OCI-LY1 (cell line): ENCODE data around the gene PDIA2.

Source experiments
- H2AFZ ChIP-seq: fragments of 200-600 bp; sonication (generic), shearing (Covaris generic); 2 replicates; pipeline ENCODE4 v1.6.0; 2014; ENCODE audit warnings: antibody characterized with exemption, mild to moderate bottlenecking, low read length
- H3F3A ChIP-seq: fragments of 200-600 bp; sonication (generic), shearing (Covaris generic); 2 replicates; pipeline ENCODE4 v1.6.0; 2014; ENCODE audit warnings: mild to moderate bottlenecking, antibody characterized with exemption, low read length, moderate library complexity; ENCODE audit not compliant: insufficient read depth
- H3K27ac ChIP-seq: fragments of 200-600 bp; sonication (generic); 2 replicates; pipeline ENCODE4 v1.5.1; 2014; ENCODE audit warnings: low read length, mixed run types, mild to moderate bottlenecking, low read depth; ENCODE audit not compliant: poor library complexity, severe bottlenecking
- H3K27me3 ChIP-seq: fragments of 200-600 bp; sonication (generic); 2 replicates; pipeline ENCODE4 v1.6.0; 2014; ENCODE audit warnings: antibody characterized with exemption, mild to moderate bottlenecking, low read length, moderate library complexity; ENCODE audit not compliant: insufficient read depth
- H3K36me3 ChIP-seq: fragments of 200-600 bp; sonication (generic); 2 replicates; pipeline ENCODE4 v1.6.1; 2014; ENCODE audit warnings: mild to moderate bottlenecking, antibody characterized with exemption, low read length, moderate library complexity, mixed read lengths; ENCODE audit not compliant: insufficient read depth
- H3K4me1 ChIP-seq: fragments of 200-600 bp; sonication (generic); 2 replicates; pipeline ENCODE4 v1.5.1; 2014; ENCODE audit warnings: mild to moderate bottlenecking, low read length, moderate library complexity; ENCODE audit not compliant: insufficient read depth, severe bottlenecking
- H3K4me2 ChIP-seq: fragments of 200-600 bp; sonication (generic), shearing (Covaris generic); 2 replicates; pipeline ENCODE4 v1.6.1; 2014; ENCODE audit warnings: low read length
- H3K4me3 ChIP-seq: fragments of 200-600 bp; sonication (generic); 2 replicates; pipeline ENCODE4 v1.5.1; 2014; ENCODE audit warnings: low read length, low read depth, mild to moderate bottlenecking, mixed read lengths; ENCODE audit not compliant: poor library complexity, severe bottlenecking
- H3K79me2 ChIP-seq: fragments of 200-600 bp; shearing (Covaris generic); 2 replicates; pipeline ENCODE4 v1.6.1; 2016; ENCODE audit warnings: mixed run types, low read length, mixed read lengths; ENCODE audit not compliant: insufficient read depth
- H3K9ac ChIP-seq: fragments of 200-600 bp; sonication (generic), shearing (Covaris generic); 2 replicates; pipeline ENCODE4 v1.6.1; 2014; ENCODE audit warnings: mild to moderate bottlenecking, low read length, mixed read lengths
- H3K9me2 ChIP-seq: fragments of 200-600 bp; sonication (generic), shearing (Covaris generic); 2 replicates; pipeline ENCODE4 v1.6.1; 2014; ENCODE audit warnings: low read depth, mild to moderate bottlenecking, low read length, mixed read lengths
- H3K9me3 ChIP-seq: fragments of 200-600 bp; shearing (Covaris generic); 2 replicates; pipeline ENCODE4 v1.6.1; 2014; ENCODE audit warnings: low read length, mixed read lengths
- H4K20me1 ChIP-seq: fragments of 200-600 bp; sonication (generic), shearing (Covaris generic); 2 replicates; pipeline ENCODE4 v1.6.0; 2016; ENCODE audit warnings: mild to moderate bottlenecking, low read length; ENCODE audit not compliant: insufficient read depth
- CTCF ChIP-seq: fragments of 200-600 bp; sonication (generic), shearing (Covaris generic); IDR thresholded peaks from 2 replicates; pipeline ENCODE4 v1.5.1; 2017; ENCODE audit warnings: mild to moderate bottlenecking, antibody characterized with exemption, low read length, moderate library complexity, mixed read lengths
- EZH2 ChIP-seq: fragments of 200-600 bp; sonication (generic), shearing (Covaris generic); IDR thresholded peaks from 2 replicates; pipeline ENCODE4 v1.8.0; 2017; ENCODE audit warnings: borderline replicate concordance, mixed run types, mild to moderate bottlenecking, antibody characterized with exemption, low read length, moderate library complexity, mixed read lengths

Gene PDIA2

GRCh38 chr16:317583-317982 lies 34.6 kb downstream of the PDIA2 start:
- no peaks in the 10 kb centered on the region for H3K79me2 ChIP-seq
- no peak overlapping the region for H3K27ac ChIP-seq

GRCh38 chr16:318628-319027 lies 35.7 kb downstream of the PDIA2 start:
- Histone ChIP-seq H3K9ac (no peak overlapping the region), H3K36me3 (peaks cover 16% of the 10 kb centered on the region; the same call in 1 of the 2 replicates), H3K9me2 (no peaks in the 10 kb centered on the region), H3K4me2 (no peak overlapping the region), H2AFZ (no peak overlapping the region), H3K27ac (no peak overlapping the region), H3K9me3 (no peaks in the 10 kb centered on the region), H3K4me3 (no peak overlapping the region), H3F3A (no peaks in the 10 kb centered on the region), H4K20me1 (no peaks in the 10 kb centered on the region), H3K79me2 (no peaks in the 10 kb centered on the region), H3K4me1 (peaks cover 3% of the 10 kb centered on the region), H3K27me3 (no peaks in the 10 kb centered on the region)
- TF ChIP-seq CTCF = peak; percentile 23
- TF ChIP-seq EZH2 = no peak

More at GRCh38 chr16:317583-317982, 34.6 kb downstream of the PDIA2 start:
- Histone ChIP-seq H4K20me1 (no peaks in the 10 kb centered on the region), H3K9ac (no peak overlapping the region), H3K36me3 (peaks cover 25% of the 10 kb centered on the region; the same call in 1 of the 2 replicates), H3K9me3 (no peaks in the 10 kb centered on the region), H3K4me3 (no peak overlapping the region), H2AFZ (no peak overlapping the region), H3K4me1 (no peaks in the 10 kb centered on the region), H3K9me2 (no peaks in the 10 kb centered on the region), H3K27me3 (no peaks in the 10 kb centered on the region), H3K4me2 (no peak overlapping the region), H3F3A (no peaks in the 10 kb centered on the region)
- no peak for TF ChIP-seq CTCF
- TF ChIP-seq EZH2 = no peak

- H3K27ac ChIP-seq = no peak overlapping the region
- no peak overlapping the region for H2AFZ ChIP-seq
- no peaks in the 10 kb centered on the region for H3K79me2 ChIP-seq
- no peaks in the 10 kb centered on the region for H3K9me3 ChIP-seq
- H3K4me3 ChIP-seq = no peak overlapping the region
- H3K36me3 ChIP-seq = peaks cover 8% of the 10 kb centered on the region; the same call in 1 of the 2 replicates
- no peaks in the 10 kb centered on the region for H3K27me3 ChIP-seq
- no peaks in the 10 kb centered on the region for H3K9me2 ChIP-seq
- no peak for TF ChIP-seq EZH2
- TF ChIP-seq CTCF = no peak
- H3K9ac ChIP-seq = no peak overlapping the region
- H4K20me1 ChIP-seq = no peaks in the 10 kb centered on the region
- H3K4me1 ChIP-seq = peaks cover 19% of the 10 kb centered on the region
- no peaks in the 10 kb centered on the region for H3F3A ChIP-seq
- no peak overlapping the region for H3K4me2 ChIP-seq
These were observed 37.2 kb downstream of the PDIA2 start for GRCh38 chr16:320206-320605.
